Measurements from ENCODE around the gene FAM169A. TPM values are rescaled to one million over a fixed set of nuclear protein-coding genes. Genes with fewer than 3 reads are reported as not detected.

The FAM169A gene
- total and polyA plus RNA-seq, 7 experiments from 2014 or later, result 2.3 to 22.4 (median 14.2) TPM

GRCh38 chr5:74766849-74767578 is 99.2 kb downstream of the FAM169A start, which contains the start of the genes GFM2 and NSA2:
Gene GFM2, minus strand, starts transcription at chr5:74767117. Its CDS starts 3,375 bp downstream, at chr5:74763742.
Gene NSA2, plus strand, starts transcription at chr5:74767249. Its CDS starts 112 bp downstream, at chr5:74767361.
- intact Hi-C loops (cut with micrococcal nuclease), result loop anchor here (1.0 to 10.0 kb wide), 20 partner anchors 82 to 1490 kb away; partner anchors contain the start of genes ANKRA2 (in 2 of the 2), BTF3 (in 2 of the 2), CERT1 (in 2 of the 2) and HEXB (in 2 of the 2)
- peak; percentile 97 for ATAC-seq
- POLR2A ChIA-PET, result interaction anchor here (1.0 to 1.3 kb wide), 5 partner anchors 8 to 285 kb away, joined by 3 to 5 read pairs (median 3); partner anchors contain the start of gene GCNT4

GRCh38 chr5:74766418-74766848 is 99.8 kb downstream of the FAM169A start:
- H3K36me3 Mint-ChIP-seq, result peaks cover 8 to 22% (median 16%) of the 10 kb centered on the region in 5 donors
- no peaks in the 10 kb centered on the region for H3K9me3 ChIP-seq (ENCODE audit: control insufficient read depth in 2 of 3, low read length in 3 of 3)
- no peaks in the 10 kb centered on the region for H3K27me3 Mint-ChIP-seq
- H3K27ac ChIP-seq (ENCODE audit: low read depth, low read length), result peak overlapping the region; percentile 81
- peak overlapping the region; percentile 95 to 99 (median 98) for H3K27ac Mint-ChIP-seq
- intact Hi-C loops (cut with micrococcal nuclease), result loop anchor here (1.0 to 10.0 kb wide), 10 partner anchors 137 to 1490 kb away; partner anchors contain the start of genes CERT1 (in 2 of the 2), POLK (in 2 of the 2), ANKRA2 (in 1 of the 2) and ANKRD31 (in 1 of the 2)
- peaks cover 12 to 61% (median 43%) of the 10 kb centered on the region in 7 donors for H3K4me1 Mint-ChIP-seq
- H3K4me3 Mint-ChIP-seq, result peak overlapping the region; percentile 97 to 100 (median 99)
- DNase-seq, result peak in 6 of 9 donors; percentile 21 to 67 (median 43)
- ChIA-PET POLR2A (interaction anchor here (0.8 to 1.3 kb wide), 5 partner anchors 7 to 286 kb away, joined by 3 to 5 read pairs (median 3); partner anchors contain the start of gene GCNT4), CTCF (interaction anchor here (0.8 to 1.0 kb wide), 4 partner anchors 101 to 269 kb away, joined by 3 read pairs; no protein-coding TSS in a partner anchor)
- peak; percentile 70 for ATAC-seq
- H3K4me1 ChIP-seq (ENCODE audit: control insufficient read depth in 2 of 2, insufficient read depth in 2 of 2, low read length in 2 of 2), result peaks cover 22% of the 10 kb centered on the region in 2 donors
- no peaks in the 10 kb centered on the region for H3K9me3 Mint-ChIP-seq
- H3K27me3 ChIP-seq (ENCODE audit: control insufficient read depth in 2 of 2, insufficient read depth in 2 of 2, low read length in 2 of 2), result no peaks in the 10 kb centered on the region
- peak overlapping the region; percentile 98 for H3K4me3 ChIP-seq (ENCODE audit: low read length)
- H3K36me3 ChIP-seq (ENCODE audit: control insufficient read depth in 2 of 3, insufficient read depth in 3 of 3, low read length in 3 of 3), result peaks cover 5 to 31% (median 9%) of the 10 kb centered on the region in 3 experiments

More at GRCh38 chr5:74766849-74767578, 99.2 kb downstream of the FAM169A start, which contains the start of the genes GFM2 and NSA2:
- H3K36me3 Mint-ChIP-seq, result peaks cover 8 to 17% (median 17%) of the 10 kb centered on the region in 5 donors
- DNase-seq, result peak; percentile 77 to 94 (median 92)
- H3K4me3 ChIP-seq (ENCODE audit: low read length), result peak within 1 kb of the TSS; percentile 98
- no peaks in the 10 kb centered on the region for H3K9me3 Mint-ChIP-seq
- H3K4me3 Mint-ChIP-seq, result peak within 1 kb of the TSS; percentile 97 to 100 (median 99)
- peak within 1 kb of the TSS; percentile 81 for H3K27ac ChIP-seq (ENCODE audit: low read depth, low read length)
- no peaks in the 10 kb centered on the region for H3K27me3 Mint-ChIP-seq
- peaks cover 12 to 57% (median 40%) of the 10 kb centered on the region in 7 donors for H3K4me1 Mint-ChIP-seq
- no peaks in the 10 kb centered on the region for H3K9me3 ChIP-seq (ENCODE audit: control insufficient read depth in 2 of 3, low read length in 3 of 3)
- H3K27ac Mint-ChIP-seq, result peak within 1 kb of the TSS; percentile 95 to 99 (median 98)
- H3K27me3 ChIP-seq (ENCODE audit: control insufficient read depth in 2 of 2, insufficient read depth in 2 of 2, low read length in 2 of 2), result no peaks in the 10 kb centered on the region
- peaks cover 22% of the 10 kb centered on the region in 2 donors for H3K4me1 ChIP-seq (ENCODE audit: control insufficient read depth in 2 of 2, insufficient read depth in 2 of 2, low read length in 2 of 2)
- peaks cover 5 to 31% (median 9%) of the 10 kb centered on the region in 3 experiments for H3K36me3 ChIP-seq (ENCODE audit: control insufficient read depth in 2 of 3, insufficient read depth in 3 of 3, low read length in 3 of 3)
- CTCF ChIA-PET, result interaction anchor here (0.5 to 1.0 kb wide), 6 partner anchors 8 to 465 kb away, joined by 3 to 4 read pairs (median 3); no protein-coding TSS in a partner anchor

DNA sequence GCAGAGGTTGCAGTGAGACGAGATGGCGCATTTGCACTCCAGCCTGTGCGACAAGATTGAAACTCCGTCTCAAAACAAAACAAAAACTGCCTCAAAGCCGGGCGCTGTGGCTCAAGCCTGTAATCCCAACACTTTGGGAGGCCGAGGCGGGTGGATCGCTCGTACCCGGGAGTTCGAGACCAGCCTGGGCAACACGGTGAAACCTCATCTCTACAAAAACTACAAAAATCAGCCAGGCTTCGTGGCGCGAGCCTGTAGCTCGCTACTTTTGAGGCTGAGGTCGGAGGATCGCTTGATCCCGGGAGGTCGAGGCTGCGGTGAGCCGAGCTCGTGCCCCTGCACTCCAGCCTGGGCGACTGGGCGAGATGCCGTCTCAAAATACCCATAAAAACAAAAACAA is 100.3 kb downstream of the FAM169A start:
- peak overlapping the region in 4 of 9 donors; percentile 95 to 97 (median 96) for H3K27ac Mint-ChIP-seq
- Histone ChIP-seq H3K4me3 (ENCODE audit: low read length) (peak overlapping the region; percentile 98), H3K4me1 (ENCODE audit: control insufficient read depth in 2 of 2, insufficient read depth in 2 of 2, low read length in 2 of 2) (peaks cover 22% of the 10 kb centered on the region in 2 donors), H3K27ac (ENCODE audit: low read depth, low read length) (no peak overlapping the region), H3K27me3 (ENCODE audit: control insufficient read depth in 2 of 2, insufficient read depth in 2 of 2, low read length in 2 of 2) (no peaks in the 10 kb centered on the region), H3K9me3 (ENCODE audit: control insufficient read depth in 2 of 3, low read length in 3 of 3) (no peaks in the 10 kb centered on the region), H3K36me3 (ENCODE audit: control insufficient read depth in 2 of 3, insufficient read depth in 3 of 3, low read length in 3 of 3) (peaks cover 5 to 26% (median 9%) of the 10 kb centered on the region in 3 experiments)
- H3K4me1 Mint-ChIP-seq, result peaks cover 12 to 61% (median 43%) of the 10 kb centered on the region in 7 donors
- no peak for ATAC-seq
- intact Hi-C loops (cut with micrococcal nuclease), result loop anchor here (1.0 to 10.0 kb wide), 10 partner anchors 137 to 1491 kb away; partner anchors contain the start of genes CERT1 (in 2 of the 2), POLK (in 2 of the 2), ANKRA2 (in 1 of the 2) and ANKRD31 (in 1 of the 2)
- ChIA-PET POLR2A (interaction anchor here (0.8 kb wide), 1 partner anchor 8 kb away, joined by 3 read pairs; no protein-coding TSS in a partner anchor), CTCF (interaction anchor here (0.8 kb wide), 1 partner anchor 101 kb away, joined by 3 read pairs; no protein-coding TSS in a partner anchor)
- no peaks in the 10 kb centered on the region for H3K9me3 Mint-ChIP-seq
- H3K27me3 Mint-ChIP-seq, result no peaks in the 10 kb centered on the region
- peaks cover 8 to 22% (median 16%) of the 10 kb centered on the region in 5 donors for H3K36me3 Mint-ChIP-seq
- peak overlapping the region; percentile 97 to 100 (median 99) for H3K4me3 Mint-ChIP-seq
- DNase-seq, result peak in 1 of 9 donors; percentile 4

DNA sequence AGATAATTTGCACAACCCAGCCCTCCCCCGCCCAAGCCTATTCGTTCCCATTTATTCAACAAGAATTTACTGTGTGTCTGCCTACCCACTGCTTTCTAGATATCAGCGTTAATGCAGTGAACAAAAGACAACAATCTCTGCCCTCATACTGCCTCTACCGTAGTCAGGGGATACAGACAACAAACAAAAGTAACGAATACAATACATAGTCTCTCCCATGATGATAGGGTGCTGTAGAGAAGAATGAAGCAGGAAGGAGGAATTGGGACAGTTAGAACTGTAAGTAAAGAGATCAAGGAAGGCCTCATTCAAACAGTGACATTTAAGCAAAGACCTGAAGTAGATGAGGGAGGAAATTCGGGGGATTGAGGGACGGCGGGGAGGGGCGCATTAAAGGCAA is 101.0 kb downstream of the FAM169A start:
- peaks cover 8 to 23% (median 10%) of the 10 kb centered on the region in 5 donors for H3K36me3 Mint-ChIP-seq
- Histone ChIP-seq H3K4me3 (ENCODE audit: low read length) (no peak overlapping the region), H3K9me3 (ENCODE audit: control insufficient read depth in 2 of 3, low read length in 3 of 3) (no peaks in the 10 kb centered on the region), H3K27me3 (ENCODE audit: control insufficient read depth in 2 of 2, insufficient read depth in 2 of 2, low read length in 2 of 2) (no peaks in the 10 kb centered on the region), H3K4me1 (ENCODE audit: control insufficient read depth in 2 of 2, insufficient read depth in 2 of 2, low read length in 2 of 2) (peaks cover 22% of the 10 kb centered on the region in 2 donors), H3K36me3 (ENCODE audit: control insufficient read depth in 2 of 3, insufficient read depth in 3 of 3, low read length in 3 of 3) (peaks cover 5 to 24% (median 6%) of the 10 kb centered on the region in 3 experiments), H3K27ac (ENCODE audit: low read depth, low read length) (no peak overlapping the region)
- H3K9me3 Mint-ChIP-seq, result no peaks in the 10 kb centered on the region
- ChIA-PET POLR2A (no interaction called here), CTCF (no interaction called here)
- peaks cover 12 to 69% (median 50%) of the 10 kb centered on the region in 7 donors for H3K4me1 Mint-ChIP-seq
- peak overlapping the region; percentile 12 to 100 (median 80) for H3K4me3 Mint-ChIP-seq
- no peaks in the 10 kb centered on the region for H3K27me3 Mint-ChIP-seq
- peak overlapping the region in 7 of 9 donors; percentile 7 to 59 (median 23) for H3K27ac Mint-ChIP-seq
- no peak for DNase-seq
- ATAC-seq, result no peak
- intact Hi-C loops (cut with micrococcal nuclease), result loop anchor here (5.0 to 10.0 kb wide), 4 partner anchors 188 to 952 kb away; partner anchors contain the start of genes ANKRD31 (in 1 of the 2) and POC5 (in 1 of the 2)

DNA sequence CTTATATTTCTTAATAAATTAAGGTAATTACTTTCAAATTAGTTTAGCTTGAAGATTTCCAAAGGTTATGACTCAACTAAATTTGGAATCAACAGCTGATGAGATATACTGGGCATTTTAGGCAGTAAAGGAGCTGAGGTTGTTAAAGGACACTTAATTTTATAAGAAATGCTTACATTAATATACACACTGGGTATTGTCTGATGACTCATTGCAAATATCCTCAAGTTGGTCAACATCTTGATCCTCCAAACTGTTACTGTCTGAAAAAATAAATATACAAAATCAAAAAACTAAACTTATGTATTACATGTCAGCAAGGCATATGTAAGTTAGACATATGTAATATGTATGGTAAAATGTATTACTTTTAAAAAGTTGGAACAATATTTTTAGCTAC is 102.7 kb downstream of the FAM169A start:
- peaks cover 22% of the 10 kb centered on the region in 2 donors for H3K4me1 ChIP-seq (ENCODE audit: control insufficient read depth in 2 of 2, insufficient read depth in 2 of 2, low read length in 2 of 2)
- ChIA-PET POLR2A (no interaction called here), CTCF (interaction anchor here (1.7 kb wide), 1 partner anchor 103 kb away, joined by 3 read pairs; no protein-coding TSS in a partner anchor)
- Mint-ChIP-seq H3K4me3 (no peak overlapping the region), H3K27ac (no peak overlapping the region), H3K36me3 (peaks cover 7 to 27% (median 10%) of the 10 kb centered on the region in 5 donors), H3K4me1 (peaks cover 12 to 65% (median 51%) of the 10 kb centered on the region in 7 donors), H3K27me3 (no peaks in the 10 kb centered on the region), H3K9me3 (no peaks in the 10 kb centered on the region)
- H3K36me3 ChIP-seq (ENCODE audit: control insufficient read depth in 2 of 3, insufficient read depth in 3 of 3, low read length in 3 of 3), result peaks cover 0 to 20% (median 5%) of the 10 kb centered on the region in 3 experiments
- H3K9me3 ChIP-seq (ENCODE audit: control insufficient read depth in 2 of 3, low read length in 3 of 3), result no peaks in the 10 kb centered on the region
- H3K4me3 ChIP-seq (ENCODE audit: low read length), result no peak overlapping the region
- DNase-seq (no peak), ATAC-seq (no peak)
- intact Hi-C loops (cut with micrococcal nuclease), result loop anchor here in 1 of 2 donors (10.0 kb wide), 1 partner anchor 471 kb away; the partner anchor contains the start of gene ANKRD31
- no peaks in the 10 kb centered on the region for H3K27me3 ChIP-seq (ENCODE audit: control insufficient read depth in 2 of 2, insufficient read depth in 2 of 2, low read length in 2 of 2)
- H3K27ac ChIP-seq (ENCODE audit: low read depth, low read length), result no peak overlapping the region

Measured in naive thymus-derived CD4-positive, alpha-beta T cell (primary cell).